Cardiac fibroblast (primary cell): ENCODE measurements around the gene GPR153.

Experiments
- DNase-seq, 2 donors: peaks; one replicate each; pipeline versions ENCODE4 v3.0.0 to v3.0.0-alpha.2; 2010; ENCODE audit warnings: low read depth in 2 of 2
- H3K4me3 ChIP-seq, 2 donors: replicated peaks in 1 of 2; 1 replicate in 1 of 2; 2 replicates in 1 of 2; pipeline ENCODE4 v1.5.1; 2011; ENCODE audit warnings: low read depth in 2 of 2, low read length in 2 of 2, mild to moderate bottlenecking in 2 of 2, moderate library complexity in 1 of 2
- CTCF ChIP-seq: IDR thresholded peaks from one replicate; pipeline ENCODE4 v1.5.1; 2011; ENCODE audit warnings: low read depth, mild to moderate bottlenecking, low read length, inconsistent platforms

The GPR153 gene

GRCh38 chr1:6295910-6296309, 35.0 kb upstream of the GPR153 start:
- no peak for DNase-seq
- TF ChIP-seq CTCF = no peak
- H3K4me3 ChIP-seq = no peak overlapping the region

GRCh38 chr1:6294890-6295556, 34.1 kb upstream of the GPR153 start:
- no peak for TF ChIP-seq CTCF
- no peak for DNase-seq
- H3K4me3 ChIP-seq = no peak overlapping the region

- TF ChIP-seq CTCF = no peak
- DNase-seq = no peak
- no peak overlapping the region for H3K4me3 ChIP-seq
Observed at GRCh38 chr1:6294080-6294889, 33.4 kb upstream of the GPR153 start.

GRCh38 chr1:6292102-6292501, 31.2 kb upstream of the GPR153 start:
- H3K4me3 ChIP-seq = no peak overlapping the region
- no peak for DNase-seq
- no peak for TF ChIP-seq CTCF

- TF ChIP-seq CTCF = no peak
- no peak for DNase-seq
Observed at GRCh38 chr1:6288665-6289064, 27.8 kb upstream of the GPR153 start.

GRCh38 chr1:6288026-6288425, 27.1 kb upstream of the GPR153 start:
- no peak overlapping the region for H3K4me3 ChIP-seq
- no peak for TF ChIP-seq CTCF
- no peak for DNase-seq

More at GRCh38 chr1:6288665-6289064, 27.8 kb upstream of the GPR153 start:
- no peak overlapping the region for H3K4me3 ChIP-seq
